ENCODE data around the gene ARL3.

Gene ARL3

DNA sequence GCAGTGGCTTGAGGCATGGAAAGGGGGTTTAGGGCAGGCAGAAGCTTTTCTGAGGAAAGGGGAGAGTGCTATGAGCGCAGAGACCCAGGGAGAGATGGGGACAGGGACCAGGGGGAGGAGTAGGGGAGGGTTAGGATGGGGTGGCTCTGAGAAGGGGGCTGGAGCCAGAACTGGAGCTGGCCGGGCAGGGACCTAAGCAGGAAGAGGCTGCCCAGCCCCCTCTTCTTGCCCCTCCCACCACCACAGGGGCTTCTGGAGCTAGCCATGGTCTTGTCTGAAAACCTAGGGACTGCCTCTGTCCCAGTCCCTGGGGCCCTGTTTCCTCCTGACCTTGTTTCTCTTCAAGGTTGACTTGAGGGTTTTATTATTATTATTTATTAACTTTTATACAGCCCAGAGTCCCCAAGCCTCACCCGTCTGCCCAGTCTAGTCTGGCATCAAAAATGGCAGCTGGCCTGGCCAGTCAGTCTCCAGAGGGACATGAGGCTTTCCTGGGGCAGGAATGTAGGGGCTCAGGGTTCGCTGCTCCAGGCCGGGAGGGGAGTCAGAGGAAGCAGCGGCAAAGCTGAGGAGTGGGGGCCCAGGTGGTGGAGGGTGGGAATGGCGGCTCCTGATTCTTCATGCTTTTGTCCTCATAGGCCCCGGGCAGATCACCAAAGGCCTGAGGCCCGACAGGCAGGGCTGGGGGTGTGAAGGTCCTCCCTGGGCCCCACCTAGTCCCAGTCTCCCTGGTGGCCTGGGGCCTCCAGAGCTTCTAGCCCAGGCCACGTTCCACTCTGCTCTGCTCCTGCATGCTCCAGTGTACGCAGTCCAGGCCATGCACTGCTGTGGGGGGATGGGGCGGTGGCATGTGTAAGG is 64.2 kb downstream of the ARL3 start:
- DNase-seq, result no peak

DNA sequence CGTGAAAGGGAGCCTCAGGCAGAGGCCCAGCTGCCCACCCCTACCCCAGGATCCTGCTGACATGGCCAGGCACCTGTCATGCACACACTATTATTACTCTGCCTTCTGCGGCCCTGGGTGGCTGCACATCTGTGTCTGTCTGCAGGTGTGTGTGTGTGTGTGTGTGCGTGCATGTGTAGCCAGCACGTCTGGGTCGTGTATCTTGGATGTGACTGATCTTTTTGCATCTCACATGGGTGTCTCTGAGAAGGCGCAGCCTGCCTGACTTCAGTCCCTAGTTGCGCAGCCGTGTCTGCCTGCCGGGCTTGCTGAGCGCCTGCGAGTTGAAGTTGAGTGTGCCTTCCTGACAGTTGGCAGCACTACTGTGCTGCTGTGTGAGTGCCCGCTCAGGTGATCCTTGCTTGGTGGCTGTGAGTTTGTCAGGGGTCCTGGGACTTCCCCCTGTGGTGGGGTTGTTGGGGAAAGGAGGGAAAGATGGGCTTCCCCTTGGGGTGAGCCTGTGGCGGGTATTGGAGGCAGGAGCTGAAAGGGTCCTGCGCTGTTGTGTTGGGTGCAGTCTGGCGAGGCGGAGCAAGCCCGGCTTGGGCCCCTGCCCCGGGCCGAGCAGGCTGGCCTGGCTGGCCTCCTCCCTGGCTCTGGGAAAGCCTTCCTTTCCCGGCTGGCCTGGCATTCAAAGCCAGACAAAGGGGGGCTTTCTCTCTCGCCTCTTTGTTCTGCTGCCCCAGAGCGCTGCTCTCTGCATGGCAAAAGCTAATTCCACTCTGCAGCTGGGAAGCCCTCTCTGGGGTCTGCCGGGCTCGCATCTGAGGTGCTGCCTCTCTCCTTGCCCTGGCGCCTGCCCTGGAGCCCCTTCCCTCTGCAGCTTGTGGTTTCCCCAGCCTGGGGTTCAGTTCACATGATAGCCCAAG is 65.1 kb downstream of the ARL3 start:
- peak; percentile 39 for DNase-seq

DNA sequence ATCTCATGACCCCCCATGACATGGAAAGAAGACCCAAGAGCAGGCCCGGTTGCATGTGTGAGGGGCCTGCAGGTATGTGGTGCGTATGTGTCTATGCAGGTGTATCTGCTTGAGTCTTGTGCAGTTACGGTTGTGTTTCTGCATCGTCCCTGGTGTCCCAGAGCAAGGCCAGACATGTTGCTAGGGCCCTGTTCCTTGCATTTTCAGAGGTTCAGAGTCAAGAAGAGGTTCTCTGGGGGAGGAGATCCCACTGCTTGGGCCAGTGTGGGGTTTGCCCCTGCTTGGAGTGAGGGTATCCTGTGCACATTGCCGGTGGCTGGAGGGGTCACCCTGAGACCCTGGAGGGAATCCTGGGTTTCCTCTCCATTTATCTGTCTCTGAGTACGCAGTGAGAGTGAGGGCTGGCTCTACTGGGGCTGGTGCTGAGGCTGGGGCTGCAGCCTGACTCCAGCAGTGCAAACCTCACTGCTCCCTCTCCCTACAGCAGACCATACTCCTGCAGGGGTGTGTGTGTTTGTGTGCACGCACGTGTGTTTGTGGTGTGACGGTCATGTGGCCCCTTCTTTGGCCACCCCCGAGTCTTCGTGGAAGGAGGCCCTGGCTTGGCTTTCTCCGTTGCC is 65.8 kb downstream of the ARL3 start:
- no peak for DNase-seq

DNA sequence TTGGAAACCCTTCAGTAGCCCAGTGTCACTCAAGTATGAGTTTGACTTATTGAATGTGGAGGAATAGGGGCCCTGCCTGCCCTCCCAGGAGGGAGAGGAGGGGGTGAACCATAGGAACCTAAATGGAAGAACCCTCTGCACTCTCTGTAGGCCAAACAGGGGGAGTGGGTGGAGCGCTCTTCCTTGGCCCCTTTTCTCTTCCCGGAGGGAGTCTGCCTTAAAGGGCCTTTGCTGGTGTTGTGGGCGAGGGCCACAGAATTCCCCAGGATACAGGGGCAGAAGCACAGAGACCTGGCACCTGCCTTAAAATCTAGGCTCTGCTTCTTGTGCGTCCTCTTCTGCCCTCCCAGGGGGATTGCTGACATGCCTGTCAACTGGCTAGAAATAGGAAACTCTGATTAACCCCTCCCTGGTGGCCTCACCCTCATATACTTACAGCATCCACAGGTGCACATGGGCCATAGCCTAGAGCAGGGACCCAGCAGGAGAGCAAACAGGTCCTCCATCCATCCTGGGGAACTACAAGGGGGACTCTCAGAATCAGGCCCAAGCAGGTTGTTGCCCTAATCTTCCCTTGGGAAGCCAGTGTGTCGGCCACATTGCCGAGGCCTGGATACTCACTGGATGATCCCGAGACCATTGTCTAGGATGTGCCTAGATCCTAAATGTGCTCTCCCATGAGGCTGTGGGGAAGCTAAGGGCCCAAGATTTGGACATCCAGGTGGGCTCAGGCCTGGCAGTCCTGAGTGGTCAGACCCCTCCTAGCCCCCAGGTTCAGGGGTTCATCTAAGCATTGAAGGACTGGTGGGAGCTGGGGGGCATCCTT is 66.5 kb downstream of the ARL3 start:
- DNase-seq, result no peak

GRCh38 chr10:102646610-102647442 is 67.4 kb downstream of the ARL3 start:
- DNase-seq, result peak; percentile 37

- DNase-seq, result peak; percentile 79
These were observed 68.2 kb downstream of the ARL3 start for GRCh38 chr10:102645741-102646609.

DNA sequence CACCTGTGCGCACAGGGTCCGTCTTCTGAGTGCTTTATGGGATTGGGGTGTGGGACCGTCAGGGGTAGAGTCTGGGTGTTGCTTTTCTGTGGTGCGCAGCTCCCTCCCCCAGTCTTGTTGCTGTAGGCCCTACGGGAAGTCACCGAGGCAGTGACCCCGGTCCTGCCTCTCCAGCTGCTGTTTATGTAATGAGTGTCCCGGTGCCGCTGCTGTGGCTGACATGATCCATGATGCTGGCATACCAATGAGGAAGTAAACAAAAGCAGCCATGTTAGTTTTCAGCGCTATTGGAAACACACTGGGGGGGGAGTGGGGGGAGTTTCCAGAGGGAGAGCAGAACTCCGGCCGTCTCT is 68.8 kb downstream of the ARL3 start:
- peak; percentile 44 for DNase-seq

DNA sequence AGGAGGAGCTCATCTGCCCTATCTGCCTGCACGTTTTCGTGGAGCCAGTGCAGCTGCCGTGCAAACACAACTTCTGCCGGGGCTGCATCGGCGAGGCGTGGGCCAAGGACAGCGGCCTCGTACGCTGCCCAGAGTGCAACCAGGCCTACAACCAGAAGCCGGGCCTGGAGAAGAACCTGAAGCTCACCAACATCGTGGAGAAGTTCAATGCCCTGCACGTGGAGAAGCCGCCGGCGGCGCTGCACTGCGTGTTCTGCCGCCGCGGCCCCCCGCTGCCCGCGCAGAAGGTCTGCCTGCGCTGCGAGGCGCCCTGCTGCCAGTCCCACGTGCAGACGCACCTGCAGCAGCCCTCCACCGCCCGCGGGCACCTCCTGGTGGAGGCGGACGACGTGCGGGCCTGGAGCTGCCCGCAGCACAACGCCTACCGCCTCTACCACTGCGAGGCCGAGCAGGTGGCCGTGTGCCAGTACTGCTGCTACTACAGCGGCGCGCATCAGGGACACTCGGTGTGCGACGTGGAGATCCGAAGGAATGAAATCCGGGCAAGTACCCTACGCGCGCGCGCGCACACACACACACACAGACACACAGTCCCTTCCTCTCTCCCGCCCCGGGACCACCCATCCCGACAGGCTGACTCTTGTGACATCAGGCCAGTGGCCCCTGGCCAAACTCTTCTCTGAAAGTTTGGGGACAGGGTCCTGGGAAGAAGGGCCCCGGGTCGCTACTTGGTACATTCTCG is 69.4 kb downstream of the ARL3 start:
- peak; percentile 78 for DNase-seq

DNA sequence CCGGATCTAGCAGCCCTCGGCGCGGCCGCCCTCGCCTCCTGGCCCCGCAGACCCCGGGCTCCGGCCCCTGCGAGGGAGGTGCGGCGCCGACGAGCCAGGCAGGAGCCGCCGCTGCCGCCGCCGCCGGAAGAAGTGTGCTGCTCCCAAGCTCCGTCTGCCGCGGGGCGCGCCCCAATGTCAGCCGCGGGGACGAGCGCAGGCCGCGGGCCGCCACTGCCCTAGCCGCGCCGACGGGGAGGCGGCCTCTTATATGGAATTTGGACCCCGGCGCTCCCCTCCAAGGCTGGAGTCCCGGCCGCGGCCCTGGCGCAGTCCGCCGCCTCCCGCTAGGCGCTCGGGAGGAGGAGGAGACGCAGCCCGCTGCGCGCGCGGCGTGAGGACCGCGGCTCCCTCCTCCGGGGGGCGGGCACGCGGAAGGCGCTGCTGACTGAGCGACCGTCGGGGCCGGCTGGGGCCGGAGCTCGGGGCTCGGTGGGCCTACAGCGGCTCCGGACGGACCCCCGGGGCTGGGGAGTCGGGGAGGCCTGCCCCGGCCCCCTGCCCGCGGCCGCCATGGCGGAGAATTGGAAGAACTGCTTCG is 70.0 kb downstream of the ARL3 start, which contains the start of gene TRIM8:
Gene TRIM8 (plus strand): TSS at position 414 of the 580 bp plus-strand sequence. CDS start 139 bp downstream, at position 553.
- DNase-seq, result peak; percentile 40

- no peak for DNase-seq
These were observed 70.7 kb downstream of the ARL3 start for GRCh38 chr10:102643336-102644065.

GRCh38 chr10:102642736-102643335 is 71.4 kb downstream of the ARL3 start:
- DNase-seq, result peak; percentile 41

- DNase-seq, result peak; percentile 98
These were observed 72.1 kb downstream of the ARL3 start for GRCh38 chr10:102641880-102642735.

- no peak for DNase-seq
These were observed 72.8 kb downstream of the ARL3 start for GRCh38 chr10:102641402-102641801.

- no peak for DNase-seq
These were observed 74.7 kb downstream of the ARL3 start for GRCh38 chr10:102639537-102639936.

DNA sequence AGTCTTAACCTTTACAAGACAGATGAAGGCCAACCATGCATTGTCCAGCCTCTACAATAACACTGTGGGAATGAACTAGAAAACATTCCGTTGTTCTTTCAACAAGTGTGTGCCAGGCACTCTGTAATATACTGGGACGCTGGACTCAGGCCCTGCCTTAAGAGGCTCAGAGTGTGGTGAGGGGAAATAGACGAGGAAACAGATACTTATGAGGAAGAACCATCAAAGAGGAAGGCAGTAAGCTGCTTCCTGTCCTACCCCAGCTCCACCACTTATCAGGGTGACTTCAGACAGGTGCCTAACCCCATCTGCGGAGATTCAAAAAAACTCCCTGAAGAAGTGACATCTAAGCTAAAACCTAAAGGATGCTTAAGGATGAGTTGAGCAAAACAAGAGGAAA is 78.8 kb downstream of the ARL3 start:
- DNase-seq, result no peak

DNA sequence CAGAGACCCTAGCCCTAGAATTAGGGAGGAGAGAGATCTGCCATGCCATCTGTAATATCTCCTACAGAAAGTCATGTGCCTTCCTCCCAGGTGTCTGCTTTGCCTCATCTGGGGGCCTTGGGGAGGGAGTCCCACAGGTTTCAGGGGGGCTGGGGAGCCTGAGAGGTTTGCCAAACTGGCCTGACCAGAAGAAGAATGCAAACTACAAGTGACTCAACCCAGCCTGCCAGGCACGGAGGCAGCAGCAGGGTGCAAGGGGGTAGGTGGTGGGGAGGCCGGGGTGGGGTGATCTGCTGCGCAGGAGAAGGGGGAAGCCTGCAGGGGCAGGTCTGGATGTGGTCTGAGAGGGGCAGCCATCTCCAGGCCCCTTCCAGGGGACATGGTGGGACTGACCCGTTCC is 79.5 kb downstream of the ARL3 start:
- DNase-seq, result no peak

GRCh38 chr10:102633848-102634247 is 80.3 kb downstream of the ARL3 start:
- no peak for DNase-seq
